Fibroblast of the aortic adventitia (primary cell): ENCODE results near the gene AURKA. TPM values are rescaled to one million over a fixed set of nuclear protein-coding genes. Genes with fewer than 3 reads are reported as not detected.

ENCODE experiments used
- DNase-seq: peaks from one replicate; pipeline ENCODE4 v3.0.0-alpha.2; 2010; ENCODE audit warnings: low read depth
- H3K4me3 ChIP-seq: 2 replicates; pipeline ENCODE4 v1.5.1; 2011; ENCODE audit warnings: low read depth, mild to moderate bottlenecking, control low read depth, low read length, moderate library complexity
- total RNA-seq: library from RNA; depleted of rRNA; stranded (reverse); fragments of >200 nt; gene quantifications from 2 replicates; pipeline ENCODE4 v1.2.3, GENCODE V29; 2012; ENCODE audit warnings: low replicate concordance
- TF ChIP-seq, protein P1 (sequence below): IDR thresholded peaks from 2 replicates; pipeline ENCODE4 v1.5.1; 2011; ENCODE audit warnings: mild to moderate bottlenecking, low read length, control low read depth, inconsistent platforms; ENCODE audit not compliant: insufficient read depth

Gene AURKA
- total RNA-seq, 1 donor, result 29.1 TPM

DNA sequence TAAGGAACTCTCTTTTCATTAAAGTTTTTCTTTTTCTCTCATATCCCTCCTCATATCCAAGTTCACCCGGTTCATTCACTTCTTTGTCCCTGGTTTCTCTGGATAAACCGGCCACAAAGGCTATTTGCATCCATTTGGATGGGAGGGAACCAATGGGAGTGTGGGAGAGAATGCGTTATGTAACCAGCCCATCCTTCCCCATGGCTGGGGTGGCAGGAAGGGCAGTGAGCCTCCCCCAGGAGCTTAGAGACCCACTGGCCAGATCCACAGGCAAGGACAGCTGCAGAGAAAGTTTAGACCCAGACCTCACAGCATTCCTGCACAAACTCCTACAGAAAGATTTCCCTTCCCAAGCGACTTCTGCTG, 30.8 kb upstream of the AURKA start:
- H3K4me3 ChIP-seq, result no peak overlapping the region
- DNase-seq, result no peak
- TF ChIP-seq, protein P1, sequence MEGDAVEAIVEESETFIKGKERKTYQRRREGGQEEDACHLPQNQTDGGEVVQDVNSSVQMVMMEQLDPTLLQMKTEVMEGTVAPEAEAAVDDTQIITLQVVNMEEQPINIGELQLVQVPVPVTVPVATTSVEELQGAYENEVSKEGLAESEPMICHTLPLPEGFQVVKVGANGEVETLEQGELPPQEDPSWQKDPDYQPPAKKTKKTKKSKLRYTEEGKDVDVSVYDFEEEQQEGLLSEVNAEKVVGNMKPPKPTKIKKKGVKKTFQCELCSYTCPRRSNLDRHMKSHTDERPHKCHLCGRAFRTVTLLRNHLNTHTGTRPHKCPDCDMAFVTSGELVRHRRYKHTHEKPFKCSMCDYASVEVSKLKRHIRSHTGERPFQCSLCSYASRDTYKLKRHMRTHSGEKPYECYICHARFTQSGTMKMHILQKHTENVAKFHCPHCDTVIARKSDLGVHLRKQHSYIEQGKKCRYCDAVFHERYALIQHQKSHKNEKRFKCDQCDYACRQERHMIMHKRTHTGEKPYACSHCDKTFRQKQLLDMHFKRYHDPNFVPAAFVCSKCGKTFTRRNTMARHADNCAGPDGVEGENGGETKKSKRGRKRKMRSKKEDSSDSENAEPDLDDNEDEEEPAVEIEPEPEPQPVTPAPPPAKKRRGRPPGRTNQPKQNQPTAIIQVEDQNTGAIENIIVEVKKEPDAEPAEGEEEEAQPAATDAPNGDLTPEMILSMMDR, result no peak

DNA sequence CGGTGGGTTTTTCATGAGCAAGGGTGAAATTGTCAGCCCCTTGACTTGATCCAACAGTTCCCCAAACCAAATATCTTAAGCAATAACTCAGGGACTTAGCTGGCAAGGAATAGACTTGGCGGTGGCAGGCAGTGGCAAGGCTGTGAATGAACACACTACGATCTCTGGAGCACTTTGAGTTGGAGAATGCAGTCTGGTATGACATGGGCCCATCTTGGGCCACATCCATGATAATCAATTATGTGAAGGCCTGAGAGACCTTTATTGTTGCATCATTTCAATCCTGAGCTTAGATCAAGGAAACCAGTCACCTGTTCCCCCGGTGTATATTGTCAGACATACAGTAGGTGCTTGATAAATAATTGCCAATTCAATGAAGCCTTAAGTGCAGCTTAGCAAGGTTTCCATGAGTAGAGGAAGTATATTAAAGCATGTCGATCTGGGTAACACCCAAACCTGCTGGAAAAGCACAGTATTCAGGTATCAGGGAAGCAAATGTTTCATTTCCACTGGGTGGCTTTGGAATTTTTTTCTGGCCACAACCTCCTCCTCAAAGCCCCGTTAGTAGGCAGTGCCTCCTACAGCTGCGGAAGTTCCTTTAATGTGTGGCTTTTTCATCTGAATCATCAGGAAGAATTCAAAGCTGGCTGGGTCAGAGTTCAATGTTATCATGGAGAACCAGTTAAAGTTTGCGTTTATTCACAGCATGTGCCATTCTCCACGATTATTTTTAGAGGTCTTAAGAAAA, 30.2 kb upstream of the AURKA start:
- peak; percentile 72 for DNase-seq
- TF ChIP-seq, protein P1, result no peak
- no peak overlapping the region for H3K4me3 ChIP-seq

DNA sequence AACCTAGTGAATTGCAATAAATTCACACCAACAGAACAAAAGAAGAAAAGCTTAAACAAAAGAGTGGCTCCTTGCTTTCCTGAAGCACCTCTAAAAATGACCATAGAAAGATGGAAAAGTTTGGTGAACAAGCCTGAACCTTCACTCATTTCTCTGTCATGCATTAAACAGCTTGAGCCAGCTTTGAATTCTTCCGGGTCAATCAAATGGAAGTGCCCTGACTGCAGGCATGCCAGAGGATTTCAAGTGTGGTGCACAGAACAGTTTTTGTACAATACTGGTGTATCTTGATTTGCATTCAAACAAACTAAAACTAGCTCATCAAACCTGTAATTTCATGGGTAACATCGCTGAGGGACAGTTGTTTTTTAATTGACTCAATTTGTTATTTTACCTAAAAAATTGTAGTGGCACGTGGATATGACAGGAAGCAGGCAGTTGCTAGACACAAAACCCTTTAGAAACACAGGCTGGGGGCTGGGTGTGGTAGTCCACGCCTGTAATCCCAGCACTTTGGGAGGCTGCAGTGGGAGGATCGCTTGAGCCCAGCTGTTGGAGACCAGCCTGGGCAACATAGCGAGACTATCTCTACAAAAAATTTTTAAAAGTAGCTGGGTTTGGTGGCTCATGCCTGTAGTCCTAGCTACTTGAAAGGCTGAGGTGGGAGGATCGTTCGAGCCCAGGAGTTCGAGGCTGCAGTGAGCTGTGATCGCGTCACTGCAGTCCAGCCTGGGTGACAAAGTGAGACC, 29.1 kb upstream of the AURKA start:
- DNase-seq, result no peak
- TF ChIP-seq, protein P1, result no peak
- no peak overlapping the region for H3K4me3 ChIP-seq

DNA sequence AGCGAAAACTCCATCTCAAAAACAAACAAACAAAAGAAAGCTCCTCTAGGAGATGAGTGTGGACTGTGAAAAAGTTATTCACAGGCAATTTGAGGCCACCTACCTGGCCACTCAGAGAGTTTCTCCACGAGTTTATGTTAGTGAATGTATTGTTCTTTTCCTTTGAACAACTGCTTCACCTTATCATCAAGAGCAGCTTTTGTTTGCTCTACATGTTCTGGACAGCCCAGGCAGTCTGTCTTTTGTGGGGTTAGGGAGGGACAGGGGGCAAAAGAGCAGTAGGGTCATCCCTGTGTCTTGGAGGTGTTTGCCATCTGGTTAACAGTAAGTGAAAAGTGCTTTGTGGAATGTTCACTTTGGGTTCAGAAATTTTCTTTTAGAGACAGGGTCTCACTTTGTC, 28.0 kb upstream of the AURKA start:
- no peak for DNase-seq
- no peak overlapping the region for H3K4me3 ChIP-seq
- TF ChIP-seq, protein P1, result no peak

DNA sequence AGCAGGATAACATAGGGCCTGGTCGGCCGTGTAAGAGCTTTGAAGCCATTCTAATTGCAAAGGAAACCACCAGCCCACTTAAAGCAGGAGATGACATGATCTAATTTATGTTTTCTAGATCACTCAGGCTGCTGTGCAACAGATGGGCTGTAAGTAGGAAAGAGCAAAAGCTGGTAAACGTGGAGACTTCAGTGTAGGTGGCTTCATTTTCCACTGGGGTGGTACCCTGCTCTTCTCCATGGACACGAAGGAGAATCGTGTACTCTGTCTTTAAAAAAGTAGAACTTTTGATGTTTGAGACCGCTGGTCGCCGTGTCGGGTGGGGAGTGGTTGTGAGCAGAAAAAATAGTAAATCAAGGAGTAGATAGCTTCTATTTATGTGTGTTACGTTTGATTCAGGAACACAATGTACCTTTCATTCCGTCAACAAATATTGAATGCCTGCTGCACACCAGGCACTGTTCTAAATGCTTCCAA, 26.4 kb upstream of the AURKA start:
- TF ChIP-seq, protein P1, result no peak
- no peak overlapping the region for H3K4me3 ChIP-seq
- no peak for DNase-seq

DNA sequence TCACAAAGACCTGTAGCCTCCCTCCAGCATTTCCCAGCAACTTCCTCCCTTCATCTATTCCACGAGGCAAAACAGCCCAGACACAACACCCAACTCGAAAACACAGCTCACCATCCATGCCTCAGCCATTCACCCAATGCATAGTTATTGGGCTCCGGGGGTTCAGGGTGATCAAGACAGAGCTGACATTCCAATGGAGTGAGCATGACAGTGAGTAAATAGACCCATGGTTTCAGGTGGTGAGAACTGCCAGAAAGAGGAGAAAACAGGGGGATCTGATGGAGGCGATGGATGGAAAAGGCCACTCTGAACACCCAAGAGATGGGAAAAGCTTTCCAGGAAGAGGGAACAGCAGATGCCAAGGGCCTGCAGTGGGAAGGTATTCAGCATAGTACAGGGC, 25.9 kb upstream of the AURKA start:
- TF ChIP-seq, protein P1, result no peak
- no peak overlapping the region for H3K4me3 ChIP-seq
- no peak for DNase-seq
